Sigmoid colon (tissue), 4 donors: ENCODE measurements around the gene PAQR4.

ENCODE experiments used
- CTCF ChIP-seq, 4 experiments: fragments of 450-650 bp in 3 of 4; fragments of 200-600 bp in 1 of 4; IDR thresholded peaks; one replicate each; pipeline ENCODE4 v1.5.1; 2016 to 2019; ENCODE audit warnings: antibody characterized with exemption in 4 of 4, mild to moderate bottlenecking in 3 of 4, moderate library complexity in 2 of 4
- EP300 ChIP-seq, 4 donors: sonication (generic); formaldehyde crosslinking; IDR thresholded peaks; one replicate each; pipeline ENCODE4 v1.6.1; 2017; ENCODE audit warnings: antibody characterized with exemption in 4 of 4
- POLR2A ChIP-seq, 2 donors: fragments of 450-650 bp; IDR thresholded peaks; one replicate each; pipeline ENCODE4 v1.6.1; 2016; ENCODE audit warnings: antibody characterized with exemption in 2 of 2, mild to moderate bottlenecking in 2 of 2, moderate library complexity in 2 of 2

DNA sequence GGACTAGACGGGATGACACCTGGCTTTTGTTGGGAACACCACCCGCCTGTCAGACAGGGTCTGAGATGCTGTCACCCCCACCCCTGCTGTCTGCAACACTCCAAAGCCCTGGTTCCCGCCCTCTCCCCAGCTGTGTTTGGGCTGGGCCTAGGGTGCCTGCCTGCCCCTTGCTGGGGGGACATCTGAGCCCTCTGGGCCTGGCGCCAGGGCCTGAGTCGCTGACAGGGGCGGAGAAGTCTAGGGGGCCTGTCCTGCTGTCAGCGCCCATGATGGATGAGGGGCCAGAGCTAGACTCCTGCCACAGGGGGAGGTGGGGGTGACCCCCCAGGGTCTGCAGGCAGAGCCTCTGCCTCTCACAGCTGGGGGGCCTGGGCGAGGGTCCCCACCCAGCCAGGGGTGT, 18.7 kb downstream of the PAQR4 start:
- TF ChIP-seq CTCF (IDR thresholded peaks at IDR 0.05) (no peak), EP300 (IDR thresholded peaks at IDR 0.05) (no peak), POLR2A (IDR thresholded peaks at IDR 0.05) (no peak)
